HS-27A (cell line): ENCODE results near the gene GSC.
"Not testable (repeated sequence)": the region's sequence is repeated elsewhere in the genome, so short reads cannot be mapped to it uniquely, and the experiment has no call there.

Experiments
- DNase-seq: peaks from one replicate; pipeline ENCODE4 v3.0.0-alpha.2; 2012; ENCODE audit warnings: low read depth, missing footprints

GSC gene

DNA sequence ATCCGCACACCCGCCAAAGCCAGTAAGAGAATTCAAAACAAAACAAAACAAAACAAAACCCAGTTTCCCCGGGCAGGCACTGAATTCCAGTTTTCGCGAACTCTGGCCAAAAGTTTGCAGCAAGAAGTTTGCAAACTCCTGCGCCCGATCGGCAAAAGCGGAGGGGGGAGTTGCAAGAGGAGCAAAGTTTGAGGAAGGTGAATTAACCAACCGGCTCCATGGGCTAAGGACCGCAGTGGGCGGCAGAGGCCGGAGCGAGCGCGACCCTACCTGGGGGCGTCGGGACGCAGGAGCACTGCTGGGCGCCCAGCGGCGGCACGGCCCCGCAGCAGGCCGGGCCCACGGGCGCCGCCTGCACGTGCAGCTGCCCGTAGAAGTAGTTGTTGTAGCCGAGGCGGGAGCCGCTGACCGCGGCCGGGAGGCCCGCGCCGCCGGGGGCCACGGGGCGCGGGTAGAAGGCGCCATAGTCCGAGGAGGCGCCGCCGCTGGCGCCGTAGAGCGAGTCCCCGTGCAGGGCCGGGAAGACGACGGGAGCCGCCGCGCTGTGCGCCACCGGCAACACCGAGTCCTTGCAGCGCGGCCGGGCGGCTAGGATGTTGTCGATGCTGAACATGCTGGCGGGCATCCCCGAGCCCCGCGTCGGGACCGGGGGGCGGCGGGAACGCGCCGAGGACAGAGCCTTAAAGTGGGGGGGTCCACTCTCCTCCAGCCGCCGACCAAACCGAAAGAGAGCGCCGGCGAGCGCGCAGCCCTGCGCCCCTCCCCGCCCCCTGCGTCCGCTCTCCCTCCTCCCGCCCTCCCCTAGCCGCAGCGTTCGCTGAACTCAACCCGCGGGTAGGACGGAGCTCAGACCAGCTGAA lies at the start of gene GSC:
Gene GSC, minus strand, starts transcription at position 723 of the 860 bp plus-strand sequence. Its CDS starts 98 bp downstream, at position 625.
- DNase-seq, result no peak

DNA sequence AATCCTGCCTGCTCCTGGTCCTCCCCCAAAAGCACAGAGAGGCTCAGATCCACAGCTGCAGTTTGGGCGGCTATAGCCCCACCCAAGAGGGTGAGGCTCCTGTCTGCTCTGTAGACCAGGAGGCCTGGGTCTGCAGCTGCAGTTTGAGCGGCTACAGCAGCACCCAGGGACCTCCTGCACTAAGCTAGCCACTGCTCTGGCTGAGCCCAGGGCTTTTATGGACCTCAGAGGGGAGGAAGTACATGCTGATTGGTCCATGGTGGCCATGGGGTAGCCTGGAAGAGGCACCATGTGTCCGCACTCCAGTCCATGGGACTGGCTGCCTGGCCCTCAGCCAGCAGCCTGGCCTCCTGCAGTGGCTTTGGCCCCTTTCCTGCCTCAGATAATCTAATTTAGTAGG lies 49.6 kb upstream of the GSC start:
- no peak for DNase-seq

- no peak for DNase-seq
These were observed 46.2 kb upstream of the GSC start for GRCh38 chr14:94816113-94816512.

- DNase-seq, result no peak
These were observed 35.9 kb upstream of the GSC start for GRCh38 chr14:94805680-94806288.

DNA sequence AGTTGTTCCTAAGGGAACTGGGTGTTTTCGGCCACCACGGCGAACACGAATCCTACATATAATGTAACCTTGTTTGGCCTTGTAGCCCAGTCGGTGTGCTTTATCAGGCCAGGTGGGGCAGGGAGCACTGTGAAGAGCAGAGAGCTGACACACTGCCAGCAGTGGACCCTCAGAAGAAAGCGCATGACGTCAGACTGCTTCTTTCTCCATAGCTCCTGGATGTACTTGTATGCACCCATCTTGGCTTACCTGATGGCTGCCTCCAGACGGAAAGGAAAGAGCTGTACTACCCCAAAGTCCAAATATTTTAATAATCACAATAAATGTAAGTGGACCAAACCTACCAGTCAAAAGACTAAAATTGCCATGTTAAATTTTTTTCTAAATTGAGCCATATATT lies 31.3 kb upstream of the GSC start:
- DNase-seq, result no peak

DNA sequence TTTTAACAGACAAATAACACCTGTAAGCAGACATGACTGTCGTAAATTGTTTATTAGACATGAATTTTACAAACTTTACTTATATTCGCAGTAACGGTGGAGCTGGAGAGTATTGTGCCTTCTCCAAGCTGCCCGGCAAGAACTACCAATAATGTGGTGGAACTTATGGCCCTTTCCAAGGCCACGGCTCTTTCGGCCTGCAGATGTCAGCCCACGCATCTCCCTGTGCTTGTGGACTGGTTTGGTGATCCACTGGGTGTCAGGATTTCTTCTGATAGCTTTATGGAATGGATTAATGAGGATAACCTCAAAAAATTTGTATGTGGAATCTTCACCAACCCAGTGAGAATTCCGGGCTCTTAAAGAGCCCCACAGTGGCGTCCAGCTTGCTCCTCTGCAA lies 30.9 kb upstream of the GSC start:
- DNase-seq, result not testable (repeated sequence)

GRCh38 chr14:94797887-94798286 lies 28.0 kb upstream of the GSC start:
- no peak for DNase-seq

GRCh38 chr14:94796278-94796677 lies 26.4 kb upstream of the GSC start:
- no peak for DNase-seq

GRCh38 chr14:94795372-94795771 lies 25.5 kb upstream of the GSC start:
- DNase-seq, result no peak

- no peak for DNase-seq
These were observed 24.0 kb upstream of the GSC start for GRCh38 chr14:94793901-94794300.

GRCh38 chr14:94787655-94788054 lies 17.7 kb upstream of the GSC start:
- no peak for DNase-seq

GRCh38 chr14:94787092-94787491 lies 17.2 kb upstream of the GSC start:
- DNase-seq, result no peak

DNA sequence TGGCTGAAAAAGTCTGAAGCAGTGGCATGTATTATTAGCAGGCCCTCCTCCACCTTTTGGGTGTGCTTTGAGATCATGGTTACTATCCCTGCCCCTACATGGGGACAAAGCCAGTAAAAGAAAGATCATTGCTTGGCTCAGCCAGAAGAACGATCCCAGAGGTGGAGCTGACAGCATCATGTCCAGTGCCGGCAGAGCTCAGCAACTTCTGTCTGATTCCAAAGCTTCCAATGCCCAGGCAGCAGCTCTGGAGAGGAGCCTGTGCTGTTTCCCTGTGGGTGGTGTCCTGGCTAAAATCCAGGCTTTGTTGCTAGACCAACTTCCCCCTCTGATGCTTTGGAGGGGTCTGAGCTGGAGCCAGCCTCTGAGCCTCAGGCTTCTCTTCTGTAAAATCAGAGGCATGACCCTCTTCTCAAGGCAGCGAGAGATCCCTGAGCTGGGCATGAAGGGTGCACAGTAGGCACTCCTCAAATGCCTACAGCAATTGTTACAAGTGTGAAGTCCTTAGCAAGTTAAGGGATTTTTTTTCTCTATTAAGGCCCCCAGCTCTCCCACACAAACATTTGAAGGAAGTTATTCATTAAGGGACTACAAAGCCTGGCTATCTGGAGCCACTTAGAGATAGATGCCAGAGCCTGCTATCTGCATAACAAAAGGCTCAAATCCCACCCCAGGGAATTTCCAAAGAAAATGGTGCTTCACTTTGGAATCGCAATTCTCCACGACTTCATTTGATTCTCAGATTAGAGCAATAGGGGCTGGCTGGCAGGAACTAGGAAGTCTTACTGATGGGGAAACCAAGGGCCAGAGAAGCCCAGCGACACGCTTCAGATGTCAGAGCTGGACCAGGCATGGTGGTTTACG lies 10.9 kb upstream of the GSC start:
- no peak for DNase-seq

- DNase-seq, result no peak
These were observed 9.8 kb upstream of the GSC start for GRCh38 chr14:94779713-94780112.

DNA sequence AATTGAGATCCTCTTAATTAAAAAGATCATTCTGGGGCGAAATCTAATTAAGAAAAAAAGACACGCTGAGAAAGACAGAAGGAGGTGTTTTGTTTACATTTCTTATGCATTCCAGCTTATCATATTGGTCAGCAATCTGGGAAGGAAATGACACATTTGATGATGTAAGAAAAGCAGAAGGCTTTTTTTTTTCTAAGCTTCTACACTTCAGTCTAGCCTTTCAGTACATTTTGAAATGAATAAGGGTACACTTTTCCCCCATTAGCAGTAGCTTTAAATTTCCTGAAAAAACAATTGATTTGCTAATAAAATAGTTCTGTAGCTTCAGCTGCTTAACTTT lies 5.9 kb upstream of the GSC start:
- no peak for DNase-seq

GRCh38 chr14:94775091-94775870 lies 5.4 kb upstream of the GSC start:
- DNase-seq, result no peak

DNA sequence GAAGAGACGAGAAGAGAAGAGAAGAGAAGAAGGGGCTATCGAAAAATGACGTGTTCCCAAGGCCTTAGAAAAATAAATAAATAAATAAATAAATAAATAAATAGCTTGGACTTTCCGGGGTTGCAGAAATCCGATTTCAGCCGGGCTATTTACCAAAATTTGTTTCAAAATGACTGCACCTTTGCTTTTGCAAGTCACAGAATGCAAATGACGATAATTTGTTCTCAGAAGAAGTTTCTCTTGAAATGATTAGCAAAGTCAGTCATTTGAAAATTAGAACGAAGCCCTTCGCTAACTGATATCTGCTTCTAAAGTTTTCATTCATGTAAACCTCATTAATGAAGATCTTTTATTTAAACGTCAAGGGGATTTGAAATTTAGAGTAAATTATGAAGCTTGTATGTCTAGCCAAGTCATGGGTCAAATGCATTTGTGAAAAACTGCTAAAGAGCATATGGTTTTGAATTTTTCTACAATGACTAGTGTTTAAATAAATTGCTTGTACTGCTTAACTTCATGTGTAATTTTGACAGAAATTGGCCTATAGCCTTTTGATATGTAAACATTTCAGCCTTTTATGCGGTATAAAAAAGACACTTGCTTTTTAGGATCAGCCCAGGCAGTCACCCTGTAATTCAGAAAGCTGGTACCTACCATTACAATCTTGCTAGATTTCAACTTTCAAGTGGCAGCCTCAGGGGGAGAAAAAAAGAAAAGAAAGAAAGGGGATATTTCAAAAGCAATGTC lies 4.6 kb upstream of the GSC start:
- DNase-seq, result no peak

- DNase-seq, result no peak
These were observed 3.9 kb upstream of the GSC start for GRCh38 chr14:94773655-94774343.

- no peak for DNase-seq
These were observed 3.2 kb upstream of the GSC start for GRCh38 chr14:94773061-94773648.

GRCh38 chr14:94772548-94772947 lies 2.6 kb upstream of the GSC start:
- DNase-seq, result no peak
